GM19438 (cell line): ENCODE measurements around the gene OR52E6.

Experiments
- ATAC-seq: cut with Tn5 transposase; IDR thresholded peaks from one replicate; pipeline ENCODE4 v1.9.1; 2021; ENCODE audit warnings: low read depth; ENCODE audit not compliant: unreplicated experiment

OR52E6 gene

GRCh38 chr11:5807580-5807979 lies 34.1 kb downstream of the OR52E6 start:
- no peak for ATAC-seq

DNA sequence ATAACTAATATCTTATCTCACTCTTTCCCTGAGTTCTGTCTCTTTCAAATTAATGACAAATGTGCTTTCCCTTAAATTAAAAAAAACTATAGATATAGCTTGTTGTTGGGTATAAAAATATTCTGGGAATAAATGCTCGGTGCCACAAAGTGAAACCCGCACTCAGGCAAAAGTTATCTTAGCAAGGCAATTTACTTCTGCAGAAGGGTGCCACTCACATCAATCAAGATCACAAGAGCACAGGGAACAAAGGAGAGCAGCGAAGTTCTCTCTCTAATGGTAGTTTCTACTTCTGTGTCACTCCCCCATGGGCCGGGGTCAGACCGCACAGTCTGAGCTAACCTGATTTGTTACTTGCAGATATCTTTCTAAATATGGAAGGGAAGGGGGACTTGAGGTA lies 37.7 kb downstream of the OR52E6 start:
- no peak for ATAC-seq

GRCh38 chr11:5796541-5796940 lies 45.2 kb downstream of the OR52E6 start:
- no peak for ATAC-seq

- ATAC-seq, result no peak
Observed at GRCh38 chr11:5791165-5791564, 50.5 kb downstream of the OR52E6 start, which contains the start of gene OR52N1. Gene OR52N1 (minus strand): TSS chr11:5791265. CDS start chr11:5788816, 2,449 bp downstream.
